ENCODE results near the gene LRTM2. TPM values are rescaled to one million over a fixed set of nuclear protein-coding genes. Genes with fewer than 3 reads are reported as not detected.
A peak's percentile ranks its signal among the peaks of the same experiment; 100 is the strongest.

LRTM2 gene
- total RNA-seq, 1 experiment from 2014 or later = not detected

GRCh38 chr12:1797991-1798640 is 22.2 kb upstream of the LRTM2 start:
- no peak for DNase-seq (ENCODE audit: low read depth)

GRCh38 chr12:1798641-1799020 is 21.7 kb upstream of the LRTM2 start:
- no peak for DNase-seq (ENCODE audit: low read depth)

GRCh38 chr12:1799051-1799881 is 21.1 kb upstream of the LRTM2 start:
- DNase-seq (ENCODE audit: low read depth) = no peak

DNA sequence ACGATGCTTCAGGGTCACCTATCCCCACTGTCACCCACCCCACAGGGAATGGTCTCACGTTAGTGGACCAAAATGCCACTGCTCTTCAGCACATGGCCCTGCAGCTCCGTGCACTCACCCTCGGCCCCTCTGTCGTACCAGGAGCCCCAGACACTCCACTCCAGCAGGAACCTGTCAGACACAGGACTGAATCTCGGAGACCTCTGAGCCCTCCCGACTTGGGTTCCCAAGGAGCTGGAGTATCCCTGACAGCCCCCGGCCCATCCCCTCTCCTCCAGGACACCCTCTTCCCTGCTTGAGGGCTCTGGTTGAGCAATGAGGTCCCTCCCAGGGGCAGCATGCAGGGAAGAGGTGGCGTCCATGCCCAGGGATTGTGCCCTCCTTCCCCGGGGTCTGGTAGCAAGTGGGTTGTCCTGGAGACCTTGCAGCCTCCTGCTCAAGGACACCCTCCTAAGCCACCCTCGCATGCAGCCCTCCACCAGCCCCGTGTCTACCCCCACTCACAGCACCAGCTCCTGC is 20.4 kb upstream of the LRTM2 start:
- DNase-seq (ENCODE audit: low read depth) = no peak

DNA sequence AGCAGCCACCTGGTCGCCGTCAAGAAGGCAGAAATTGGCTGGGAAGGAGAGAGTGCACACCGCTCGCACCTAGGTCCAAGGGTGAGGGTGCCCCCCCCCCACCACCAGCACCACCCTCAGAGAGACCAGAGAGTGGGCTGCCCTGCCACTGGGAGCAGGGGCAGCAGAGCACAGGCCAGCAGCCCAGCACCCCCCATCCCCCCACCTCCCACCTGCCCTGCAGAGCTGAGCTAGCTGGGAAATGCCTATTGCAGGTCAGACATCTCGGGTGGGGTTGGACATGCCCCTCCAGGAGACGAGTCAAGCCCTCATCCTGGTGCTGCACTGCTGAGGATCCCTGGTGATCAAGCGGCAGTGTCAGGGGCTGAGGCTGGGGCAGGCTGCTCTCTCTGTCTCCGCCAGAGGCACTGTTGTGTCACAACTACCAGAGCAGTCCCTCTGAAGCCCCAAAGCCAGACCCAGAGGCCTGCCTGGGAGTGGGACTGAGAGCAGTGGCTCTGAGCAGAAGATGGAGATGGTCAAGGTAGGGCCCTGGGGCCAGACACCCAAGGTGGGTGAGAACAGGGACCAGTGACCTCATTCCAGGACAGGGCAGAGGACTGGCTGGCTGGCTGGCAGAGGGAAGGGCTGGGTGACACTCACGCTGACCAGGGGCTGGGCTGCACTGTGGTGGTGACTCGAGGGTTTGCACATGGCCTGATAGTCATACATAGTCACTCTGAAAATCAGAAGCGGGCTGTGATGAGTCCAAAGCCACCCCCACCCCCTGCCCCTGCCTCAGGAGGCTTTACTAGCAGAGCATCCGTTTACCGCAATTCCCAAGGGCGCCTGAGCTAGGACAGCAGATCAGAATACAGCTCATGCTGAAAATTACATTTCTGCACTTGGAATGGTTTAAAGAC is 19.7 kb upstream of the LRTM2 start:
- DNase-seq (ENCODE audit: low read depth) = peak; percentile 43

DNA sequence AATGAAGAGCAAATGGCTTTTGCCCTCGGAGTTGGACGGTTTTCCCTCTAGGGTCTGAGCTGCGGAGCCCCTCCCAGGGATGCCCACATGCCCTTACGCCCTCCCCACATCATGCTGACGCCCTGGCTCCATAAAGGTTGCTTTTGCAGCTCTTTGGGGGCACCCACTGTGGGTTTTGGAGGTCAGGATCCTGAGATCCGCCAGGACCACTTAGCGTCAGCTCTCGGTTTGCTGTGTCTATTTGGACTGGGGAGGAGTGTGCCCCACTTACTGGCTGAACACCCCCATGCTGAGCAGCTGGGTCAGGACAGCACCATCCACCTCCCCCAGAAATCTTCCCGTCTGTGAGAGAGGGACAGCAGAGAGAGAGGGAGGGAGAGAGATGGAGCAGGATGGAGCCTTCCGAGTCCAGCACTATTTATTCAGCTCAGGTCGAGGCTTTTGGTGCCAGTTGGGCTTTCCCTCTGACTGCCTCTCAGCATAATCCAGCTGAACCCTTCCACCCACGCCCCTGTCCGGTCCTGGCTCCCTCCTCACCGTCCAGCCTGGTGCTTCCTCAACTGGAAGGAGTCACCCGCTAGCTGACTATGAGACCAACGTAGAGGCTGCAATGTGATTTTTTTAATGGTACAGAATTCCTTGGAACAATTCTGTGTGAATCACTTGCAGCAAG is 18.9 kb upstream of the LRTM2 start:
- DNase-seq (ENCODE audit: low read depth) = no peak

- DNase-seq (ENCODE audit: low read depth) = no peak
Measured at GRCh38 chr12:1803736-1804135, 16.6 kb upstream of the LRTM2 start.

DNA sequence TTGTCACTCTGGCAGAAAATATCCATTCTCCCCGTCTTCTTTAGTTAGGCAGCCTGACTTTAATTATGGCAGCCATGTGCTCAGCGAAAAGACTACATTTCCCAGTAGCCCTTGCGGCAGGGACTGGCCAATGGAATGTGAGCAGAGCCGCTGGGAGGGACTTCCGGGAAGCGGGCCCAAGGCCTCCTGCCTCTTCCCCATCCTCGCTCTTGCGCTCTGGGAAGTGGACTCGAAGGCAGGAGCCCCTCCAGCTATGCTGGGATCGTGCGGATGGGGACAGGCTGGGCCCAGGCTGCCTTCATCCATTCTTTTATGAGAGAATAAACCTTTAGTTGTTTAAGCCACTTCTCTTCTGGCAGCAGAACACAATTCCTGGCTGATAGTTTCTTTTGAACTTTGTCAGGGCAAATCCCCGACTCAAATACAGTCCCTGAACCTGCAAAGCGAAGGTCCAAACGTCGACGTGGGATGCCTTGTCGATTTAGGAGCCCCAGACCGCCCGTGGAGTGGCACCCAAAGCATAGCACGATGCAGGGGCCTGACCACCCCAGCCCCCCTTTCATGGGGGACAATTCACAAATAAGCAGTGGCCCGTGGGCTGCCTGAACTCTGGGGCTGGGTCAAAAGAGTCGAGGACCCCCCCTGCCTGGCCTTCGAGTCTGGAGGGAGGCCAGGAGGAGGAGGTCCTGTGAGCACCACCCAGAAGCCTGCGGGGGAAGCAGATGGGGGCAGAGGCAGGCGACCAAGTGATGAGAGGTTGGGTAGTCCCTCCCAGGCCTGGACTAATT is 15.6 kb upstream of the LRTM2 start:
- peak; percentile 82 for DNase-seq (ENCODE audit: low read depth)

DNA sequence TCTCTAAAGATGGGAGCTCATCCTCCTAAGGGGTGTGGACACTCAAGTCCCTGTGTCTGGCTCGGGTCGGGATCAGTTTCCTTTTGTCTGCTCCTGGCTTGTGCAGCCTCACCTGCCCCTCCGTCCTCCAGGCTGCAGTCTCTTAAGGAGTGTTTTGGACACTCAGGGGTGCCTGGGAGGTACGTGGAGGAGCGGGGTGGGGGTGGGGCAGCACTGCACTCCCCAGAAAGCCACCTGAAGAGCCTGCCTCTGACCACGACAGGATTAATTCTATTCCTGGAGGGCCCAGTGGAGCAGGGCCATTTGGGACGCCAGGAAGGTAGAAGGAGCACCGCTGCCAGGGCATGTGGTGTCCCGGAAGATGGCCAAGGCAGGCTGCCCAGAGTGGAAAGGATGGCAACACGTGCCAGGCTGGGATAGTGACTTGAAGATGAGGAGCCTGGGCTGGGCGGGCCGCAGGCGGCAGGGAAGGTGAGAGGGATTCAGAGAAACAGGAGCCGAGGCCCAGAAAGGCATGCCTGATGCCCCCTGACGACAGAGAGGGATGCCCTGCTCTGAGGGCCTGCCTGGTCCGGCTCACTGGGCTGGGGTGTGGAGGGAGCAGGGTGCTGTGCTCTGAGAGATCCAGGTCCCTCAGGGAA is 14.8 kb upstream of the LRTM2 start:
- DNase-seq (ENCODE audit: low read depth) = no peak

DNA sequence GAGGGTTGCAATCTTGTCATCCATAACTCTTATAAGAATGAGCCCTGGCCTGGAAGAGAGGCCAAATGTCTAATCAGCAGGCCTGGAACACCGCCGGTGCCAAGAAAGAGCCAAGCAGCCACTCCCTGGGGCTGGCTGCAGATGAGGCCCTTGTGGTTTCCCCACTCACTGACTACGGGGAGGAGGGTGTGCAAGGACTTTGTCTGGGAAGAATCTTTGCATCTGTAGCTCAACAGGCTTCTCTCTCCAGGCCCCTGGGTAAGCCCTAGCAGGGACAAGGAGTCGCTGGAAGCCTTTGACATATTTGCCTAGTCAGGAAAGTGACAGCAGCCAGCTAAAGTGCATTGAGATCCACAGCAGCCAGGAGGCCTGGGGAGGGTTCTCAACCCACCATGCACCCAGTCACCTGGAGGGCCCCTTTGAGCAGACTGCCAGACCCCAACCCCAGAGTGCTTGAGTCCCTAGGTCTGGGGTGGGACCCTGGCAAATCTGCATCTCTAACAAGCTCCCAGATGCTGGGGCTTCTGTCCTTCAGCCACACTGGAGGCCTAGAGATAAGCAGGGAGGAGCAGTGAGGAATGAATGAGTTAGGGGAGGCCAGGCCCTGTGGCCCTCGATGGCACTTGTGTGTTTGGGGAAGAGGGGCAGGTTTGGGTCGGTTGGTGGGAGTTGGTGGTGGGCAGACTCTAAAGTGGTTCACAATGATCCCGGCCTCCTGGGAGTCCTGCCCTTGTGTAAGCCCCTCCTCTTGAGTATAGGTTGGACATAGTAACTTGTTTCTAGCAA is 13.9 kb upstream of the LRTM2 start:
- DNase-seq (ENCODE audit: low read depth) = no peak

- no peak for DNase-seq (ENCODE audit: low read depth)
Measured at GRCh38 chr12:1807087-1807860, 13.1 kb upstream of the LRTM2 start.

- DNase-seq (ENCODE audit: low read depth) = no peak
Measured at GRCh38 chr12:1808036-1808797, 12.1 kb upstream of the LRTM2 start.

DNA sequence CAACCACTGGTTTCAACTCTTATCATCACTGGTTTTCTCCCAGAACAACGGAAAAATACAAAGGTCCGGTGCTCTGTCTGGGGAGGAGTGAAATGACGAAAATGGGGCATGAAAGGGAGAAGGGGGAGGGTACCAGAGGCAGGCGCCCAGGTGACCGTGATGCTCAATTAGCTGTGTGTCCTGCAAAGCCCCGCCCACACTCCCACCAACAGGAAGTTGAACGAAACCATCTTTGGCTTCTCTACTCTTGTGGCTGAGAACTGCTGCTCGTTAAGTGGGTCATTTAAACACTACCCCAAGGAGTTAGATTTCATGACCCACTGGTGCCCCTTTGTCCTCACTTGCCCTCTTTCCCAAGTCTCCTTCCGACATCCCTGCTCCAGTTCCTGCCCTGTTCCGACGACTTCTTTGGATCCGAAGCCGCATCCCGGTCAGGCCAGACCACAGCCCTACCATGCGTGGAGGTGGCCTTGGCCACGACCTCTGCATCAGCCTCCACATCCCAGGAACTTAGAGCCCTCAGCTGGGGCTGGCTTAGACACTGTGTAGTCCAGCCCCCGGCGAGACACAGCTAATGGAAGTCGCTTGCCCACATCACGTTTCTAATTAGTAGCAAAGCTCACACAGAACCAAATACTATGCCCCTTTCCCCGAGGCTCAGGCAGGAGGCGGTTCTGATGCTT is 11.4 kb upstream of the LRTM2 start:
- no peak for DNase-seq (ENCODE audit: low read depth)

- DNase-seq (ENCODE audit: low read depth) = no peak
Measured at GRCh38 chr12:1809591-1810190, 10.7 kb upstream of the LRTM2 start.

- DNase-seq (ENCODE audit: low read depth) = no peak
Measured at GRCh38 chr12:1810201-1810930, 10.0 kb upstream of the LRTM2 start.

GRCh38 chr12:1810931-1811280 is 9.5 kb upstream of the LRTM2 start:
- no peak for DNase-seq (ENCODE audit: low read depth)
